Stimulated activated naive B cell treated with anti-CD40 and anti-IgM and Interleukin-4, amounts not matched to agents 10 μg/mL and 1 μg/mL and 100 μg/mL, for 72 hours (primary cell): ENCODE data around the gene INTS14.
A peak's percentile ranks its signal among the peaks of the same experiment; 100 is the strongest.
"Not testable (repeated sequence)": the region's sequence is repeated elsewhere in the genome, so short reads cannot be mapped to it uniquely, and the experiment has no call there.

Experiments used
- ATAC-seq, 2 donors: fragments of 150-1000 bp; cut with Tn5 transposase; replicated peaks; 2 replicates each; pipeline ENCODE4 v1.10.0; 2021; ENCODE audit warnings: moderate library complexity in 1 of 2
- DNase-seq: peaks from one replicate; pipeline ENCODE4 v3.0.0; 2021
- H3K27ac Mint-ChIP-seq: one replicate; pipeline ENCODE4 v1.8.0; 2022; ENCODE audit warnings: mild to moderate bottlenecking, mixed read lengths
- H3K27me3 Mint-ChIP-seq, 2 donors: one replicate each; pipeline ENCODE4 v1.8.0; 2022; ENCODE audit warnings: mixed read lengths in 2 of 2
- H3K36me3 Mint-ChIP-seq, 2 donors: one replicate each; pipeline ENCODE4 v1.8.0; 2022; ENCODE audit warnings: mixed read lengths in 2 of 2, mild to moderate bottlenecking in 1 of 2
- H3K4me1 Mint-ChIP-seq, 2 donors: one replicate each; pipeline ENCODE4 v1.8.0; 2022; ENCODE audit warnings: mixed read lengths in 2 of 2, mild to moderate bottlenecking in 1 of 2
- H3K4me3 Mint-ChIP-seq, 2 donors: one replicate each; pipeline ENCODE4 v1.8.0; 2022; ENCODE audit warnings: mild to moderate bottlenecking in 2 of 2, mixed read lengths in 2 of 2, moderate library complexity in 1 of 2
- H3K9me3 Mint-ChIP-seq, 2 donors: one replicate each; pipeline ENCODE4 v1.8.0; 2022; ENCODE audit warnings: mixed read lengths in 2 of 2, mild to moderate bottlenecking in 1 of 2

Gene INTS14

DNA sequence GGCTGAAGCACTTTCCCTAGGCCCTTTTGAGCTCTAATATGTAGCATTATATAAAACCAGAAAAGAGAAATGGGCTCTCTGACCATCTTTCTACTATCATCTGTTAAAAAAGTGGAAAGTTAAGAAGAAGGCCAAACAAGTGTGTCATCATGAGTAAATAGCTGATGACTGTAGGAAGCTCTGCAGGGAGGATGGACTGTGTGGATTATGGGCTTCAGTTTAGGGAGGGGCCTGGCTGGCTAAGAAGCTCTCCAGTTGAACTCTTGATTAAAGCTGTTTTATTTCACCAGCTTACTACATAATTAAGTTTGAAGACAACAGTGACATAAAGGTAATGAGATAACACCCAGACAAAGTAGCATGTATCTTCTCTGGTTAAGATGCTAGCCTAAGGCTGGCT, 30.6 kb downstream of the INTS14 start:
- ATAC-seq: no peak
- Mint-ChIP-seq H3K27ac (no peak overlapping the region), H3K36me3 (peaks cover 39 to 44% of the 10 kb centered on the region in 2 donors), H3K27me3 (no peaks in the 10 kb centered on the region), H3K9me3 (no peaks in the 10 kb centered on the region), H3K4me3 (no peak overlapping the region), H3K4me1 (peaks cover 8 to 25% of the 10 kb centered on the region in 2 donors)
- no peak for DNase-seq

DNA sequence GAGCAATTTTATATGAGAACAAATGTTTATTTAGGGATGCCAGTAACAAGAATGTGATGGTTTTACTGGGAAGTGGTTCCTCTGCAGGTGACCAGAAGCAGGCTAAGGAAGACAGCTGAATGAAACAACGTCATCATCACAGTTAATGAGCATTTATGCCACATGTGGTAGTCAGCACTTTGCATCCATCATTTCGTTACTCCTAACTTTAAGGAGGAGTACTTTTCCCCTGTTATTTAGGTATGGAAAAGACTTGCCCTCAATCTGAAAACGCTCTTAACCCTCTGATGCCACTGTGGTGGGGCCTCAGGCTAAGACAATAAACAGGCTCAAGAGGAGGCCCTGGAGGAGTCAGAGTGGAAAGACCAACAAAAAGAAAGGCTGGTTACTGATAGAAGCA, 31.2 kb downstream of the INTS14 start:
- Mint-ChIP-seq H3K9me3 (no peaks in the 10 kb centered on the region), H3K4me3 (no peak overlapping the region), H3K36me3 (peaks cover 39 to 44% of the 10 kb centered on the region in 2 donors), H3K4me1 (peaks cover 8 to 25% of the 10 kb centered on the region in 2 donors), H3K27ac (no peak overlapping the region), H3K27me3 (no peaks in the 10 kb centered on the region)
- ATAC-seq: no peak
- no peak for DNase-seq

DNA sequence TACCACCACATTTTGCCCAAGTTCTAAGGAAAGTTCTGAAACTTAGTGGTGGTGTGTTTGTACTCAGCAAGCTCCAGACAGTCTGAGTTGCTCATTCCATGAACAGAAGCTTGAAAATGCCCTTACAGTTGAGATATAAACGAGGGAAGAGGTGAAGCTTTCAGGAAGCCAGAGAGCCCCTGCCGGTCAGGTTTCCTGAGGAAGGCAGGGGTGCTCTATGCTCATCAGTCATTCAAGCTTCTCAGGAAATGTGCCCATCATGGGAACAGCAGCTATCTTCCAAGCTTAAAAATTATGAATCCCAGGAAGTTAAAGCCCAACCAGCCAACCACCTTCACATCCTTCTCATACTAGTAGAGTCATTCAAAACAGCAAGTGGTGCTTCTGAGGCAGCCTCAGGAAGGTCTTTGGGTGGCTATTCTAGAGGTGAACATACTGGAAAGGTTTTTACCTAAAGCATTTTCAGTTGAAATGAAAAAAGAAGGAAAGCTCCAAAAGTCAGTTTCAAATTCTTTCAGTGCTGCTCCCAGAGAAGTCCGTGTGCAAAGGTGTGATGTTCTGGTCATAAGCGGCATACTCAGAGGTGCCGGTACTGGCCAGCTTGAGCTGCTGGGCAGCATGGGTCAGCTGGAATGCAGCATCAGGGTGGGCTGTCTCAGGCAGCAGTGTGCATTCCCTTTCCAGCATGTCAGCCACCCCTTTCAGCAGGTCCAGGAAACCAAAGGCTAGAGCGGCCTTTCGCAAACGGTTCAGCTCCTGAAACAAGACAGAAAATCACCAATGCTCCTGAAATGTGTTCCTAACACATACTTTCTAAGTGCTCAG, 31.8 kb downstream of the INTS14 start:
- DNase-seq (no peak), ATAC-seq (no peak)
- H3K4me1 Mint-ChIP-seq: peaks cover 5 to 19% of the 10 kb centered on the region in 2 donors
- H3K4me3 Mint-ChIP-seq: no peak overlapping the region
- H3K9me3 Mint-ChIP-seq: no peaks in the 10 kb centered on the region
- H3K36me3 Mint-ChIP-seq: peaks cover 42 to 48% of the 10 kb centered on the region in 2 donors
- H3K27ac Mint-ChIP-seq: peak overlapping the region; percentile 25
- H3K27me3 Mint-ChIP-seq: no peaks in the 10 kb centered on the region

DNA sequence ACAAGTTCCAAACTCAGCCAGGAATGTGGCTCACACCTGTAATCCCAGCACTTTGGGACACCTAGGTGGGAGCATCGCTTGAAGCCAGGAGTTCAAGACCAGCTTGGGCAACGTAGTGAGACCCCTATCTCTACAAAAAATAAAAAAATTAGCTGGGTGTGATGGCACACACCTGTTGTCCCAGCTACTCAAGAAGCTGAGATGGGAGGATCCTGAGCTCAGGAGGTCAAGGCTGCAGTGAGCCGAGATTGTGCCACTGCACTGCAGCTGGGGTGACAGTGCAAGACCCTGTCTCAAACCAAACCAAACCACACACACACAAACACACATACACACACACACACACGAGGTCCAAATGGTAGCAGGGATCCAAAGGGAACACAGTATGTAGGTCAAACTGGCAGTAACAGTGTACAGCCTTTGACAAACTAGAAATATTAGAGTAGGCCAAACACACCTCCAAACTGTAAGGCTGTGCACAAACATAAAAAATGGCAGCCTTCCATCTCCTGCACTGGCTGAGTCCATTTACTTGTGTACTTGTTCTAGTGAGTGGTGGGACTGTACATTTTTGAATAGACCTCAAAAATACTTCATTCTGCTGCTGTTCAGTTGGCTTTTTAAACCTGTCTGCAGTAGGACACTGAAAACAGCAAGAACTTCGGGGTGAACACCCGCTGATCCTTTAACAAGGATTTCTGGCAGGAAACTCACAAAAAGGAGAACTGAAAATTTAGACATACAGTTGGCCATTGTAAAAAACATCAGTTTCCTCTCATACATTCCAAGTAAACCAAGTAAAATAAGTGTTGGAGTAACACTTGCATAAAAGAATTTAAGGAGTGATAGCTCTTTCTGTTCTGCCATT, 33.6 kb downstream of the INTS14 start:
- peak overlapping the region; percentile 14 for H3K27ac Mint-ChIP-seq
- H3K4me1 Mint-ChIP-seq: peaks cover 5 to 13% of the 10 kb centered on the region in 2 donors
- no peak overlapping the region for H3K4me3 Mint-ChIP-seq
- ATAC-seq: no peak
- DNase-seq: no peak
- H3K9me3 Mint-ChIP-seq: no peaks in the 10 kb centered on the region
- H3K36me3 Mint-ChIP-seq: peaks cover 33 to 36% of the 10 kb centered on the region in 2 donors
- H3K27me3 Mint-ChIP-seq: no peaks in the 10 kb centered on the region

DNA sequence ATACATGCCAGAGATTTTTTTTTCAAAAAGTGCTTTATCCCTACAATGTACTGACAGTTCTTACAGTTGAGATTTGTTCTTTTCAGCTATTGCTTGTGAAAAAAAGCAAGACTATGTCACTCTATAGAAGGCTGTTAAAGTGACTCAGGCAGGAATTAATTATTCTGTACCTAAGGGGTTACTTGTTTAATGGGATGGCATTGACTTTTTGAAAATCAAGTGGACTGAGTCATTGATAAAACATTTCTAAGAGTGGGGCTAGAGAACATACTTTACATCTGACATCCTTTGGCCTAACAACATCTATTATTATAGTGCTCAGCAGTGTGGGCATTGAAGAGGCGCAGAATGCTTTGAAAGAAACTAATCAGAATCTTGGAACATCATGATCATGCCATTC, 34.3 kb downstream of the INTS14 start:
- DNase-seq: no peak
- Mint-ChIP-seq H3K9me3 (no peaks in the 10 kb centered on the region), H3K36me3 (peaks cover 26 to 29% of the 10 kb centered on the region in 2 donors), H3K4me1 (peaks cover 5 to 13% of the 10 kb centered on the region in 2 donors), H3K27me3 (no peaks in the 10 kb centered on the region), H3K27ac (no peak overlapping the region), H3K4me3 (no peak overlapping the region)
- ATAC-seq: no peak

DNA sequence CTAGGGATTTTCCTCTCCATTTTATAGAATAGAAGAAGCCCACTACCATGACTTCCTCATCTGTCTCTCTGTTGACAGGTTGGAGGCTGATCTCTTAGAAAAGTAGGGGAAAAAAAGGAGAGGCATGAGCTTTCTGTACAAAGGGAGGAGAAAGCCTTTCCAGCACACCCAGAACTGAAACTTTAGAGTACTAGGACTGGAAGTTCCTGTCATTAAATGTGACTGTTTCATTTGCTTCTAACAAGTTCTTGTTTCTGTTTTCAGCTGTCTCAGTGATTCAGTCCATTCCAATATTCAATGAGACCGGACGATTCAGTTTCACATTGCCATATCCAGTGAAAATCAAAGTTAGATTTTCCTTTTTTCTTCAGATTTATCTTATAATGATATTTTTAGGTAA, 39.0 kb downstream of the INTS14 start:
- DNase-seq (no peak), ATAC-seq (no peak)
- peaks cover 0 to under 1% of the 10 kb centered on the region in 2 donors for H3K4me1 Mint-ChIP-seq
- H3K36me3 Mint-ChIP-seq: peaks cover 14 to 22% of the 10 kb centered on the region in 2 donors
- H3K27me3 Mint-ChIP-seq: no peaks in the 10 kb centered on the region
- no peak overlapping the region for H3K27ac Mint-ChIP-seq
- no peak overlapping the region for H3K4me3 Mint-ChIP-seq
- H3K9me3 Mint-ChIP-seq: no peaks in the 10 kb centered on the region

DNA sequence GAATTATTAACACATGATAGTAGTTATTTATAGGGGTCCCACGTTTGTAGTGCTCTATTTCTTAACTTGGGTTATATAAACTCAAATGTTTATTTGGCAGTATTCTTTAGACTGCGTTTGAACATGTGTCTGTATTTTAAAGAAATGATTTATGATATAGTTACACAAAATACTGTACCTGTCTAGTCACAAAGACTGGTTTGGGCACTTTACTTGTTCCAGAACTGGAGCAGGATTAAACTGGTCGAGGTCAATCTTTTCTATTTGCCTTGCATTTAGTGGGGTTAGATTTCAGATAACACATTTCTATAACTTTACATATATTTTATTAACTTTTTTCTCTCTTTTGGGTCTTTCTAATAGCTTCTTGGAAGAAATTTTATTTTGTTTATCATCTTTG, 41.2 kb downstream of the INTS14 start:
- peaks cover 26 to 38% of the 10 kb centered on the region in 2 donors for H3K36me3 Mint-ChIP-seq
- no peaks in the 10 kb centered on the region for H3K27me3 Mint-ChIP-seq
- no peak overlapping the region for H3K4me3 Mint-ChIP-seq
- no peaks in the 10 kb centered on the region for H3K4me1 Mint-ChIP-seq
- H3K9me3 Mint-ChIP-seq: peaks cover 0 to 5% of the 10 kb centered on the region in 2 donors
- DNase-seq: no peak
- ATAC-seq: no peak
- H3K27ac Mint-ChIP-seq: no peak overlapping the region

DNA sequence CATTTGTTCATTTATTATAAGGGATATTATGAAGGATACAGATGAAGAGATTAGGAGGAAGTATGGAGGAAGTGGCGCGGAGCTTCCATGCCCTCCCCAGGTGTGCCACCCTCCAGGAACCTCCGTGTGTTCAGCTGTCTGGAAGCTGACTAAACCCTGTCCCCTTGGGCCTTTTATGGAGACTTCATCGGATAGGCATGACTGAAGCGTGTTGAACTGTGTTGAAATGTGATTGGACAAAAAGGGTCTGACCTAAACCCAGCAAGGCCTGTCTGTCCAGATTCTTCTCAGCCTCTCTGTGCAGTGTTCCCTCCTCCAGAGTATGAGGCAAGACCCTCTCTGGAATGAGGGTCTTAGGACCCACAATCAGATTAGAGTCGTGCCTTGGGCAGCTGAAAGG, 49.0 kb downstream of the INTS14 start:
- Mint-ChIP-seq H3K27ac (no peak overlapping the region), H3K9me3 (peaks cover 0 to 5% of the 10 kb centered on the region in 2 donors), H3K36me3 (peaks cover 58 to 79% of the 10 kb centered on the region in 2 donors), H3K4me3 (no peak overlapping the region), H3K4me1 (no peaks in the 10 kb centered on the region), H3K27me3 (no peaks in the 10 kb centered on the region)
- DNase-seq (no peak), ATAC-seq (no peak)

DNA sequence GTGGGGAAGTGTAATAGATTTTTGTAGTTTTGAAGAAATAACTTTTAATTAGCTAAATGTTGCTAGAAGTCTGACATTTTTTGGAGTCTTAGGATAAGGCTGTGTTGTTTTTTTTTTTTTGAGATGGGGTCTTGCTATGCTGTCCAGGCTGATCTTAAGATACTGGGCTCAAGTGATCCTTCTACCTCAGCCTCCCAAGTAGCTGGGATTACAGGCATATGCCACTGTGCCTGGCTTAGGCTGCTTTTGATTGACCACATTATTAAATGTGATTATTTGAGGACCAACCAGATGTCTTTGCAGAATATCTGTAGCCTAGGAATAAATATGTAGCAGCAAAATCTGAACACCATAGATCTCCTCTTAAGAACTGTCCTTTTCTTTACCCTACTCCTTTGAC, 51.0 kb downstream of the INTS14 start:
- Mint-ChIP-seq H3K36me3 (peaks cover 54 to 75% of the 10 kb centered on the region in 2 donors), H3K4me1 (peaks cover under 1 to 2% of the 10 kb centered on the region in 2 donors), H3K9me3 (no peaks in the 10 kb centered on the region), H3K4me3 (no peak overlapping the region), H3K27ac (no peak overlapping the region), H3K27me3 (no peaks in the 10 kb centered on the region)
- ATAC-seq (no peak), DNase-seq (no peak)

DNA sequence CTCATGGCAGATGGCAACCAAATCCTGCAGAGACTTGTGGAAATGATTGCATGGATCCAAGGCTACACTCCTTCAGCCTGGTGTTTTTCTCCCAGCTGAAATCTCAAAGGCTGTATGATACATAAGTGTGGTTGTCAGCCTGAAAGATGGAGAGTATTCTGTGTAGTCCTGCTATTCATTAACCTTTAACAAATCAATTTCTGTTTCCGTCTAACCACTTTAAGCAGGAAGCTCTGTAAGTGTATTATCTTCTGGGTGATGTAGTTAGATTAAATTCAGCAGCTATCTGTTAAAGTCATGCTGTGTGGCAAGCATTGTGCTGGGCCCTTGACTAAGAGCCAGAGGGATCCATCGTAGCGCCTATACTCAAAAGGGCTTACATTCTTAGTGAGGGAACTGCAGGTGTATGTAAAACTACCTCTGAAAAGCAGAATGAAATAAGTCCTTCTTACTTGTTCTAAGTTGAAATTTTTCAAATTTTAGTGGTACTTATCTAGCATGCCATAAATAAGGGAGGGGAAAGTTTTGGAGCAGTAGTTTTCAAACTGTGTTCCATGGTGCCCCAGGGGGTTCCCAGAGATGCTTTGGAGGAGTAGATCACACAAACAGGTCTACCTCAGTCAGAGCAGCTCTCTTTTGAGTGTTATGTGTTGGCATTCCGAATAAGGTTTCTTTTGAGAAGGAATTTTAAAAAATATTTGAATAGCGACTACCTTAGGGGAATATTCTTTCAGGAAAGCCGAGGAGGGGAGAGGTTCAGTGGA, 51.8 kb downstream of the INTS14 start:
- Mint-ChIP-seq H3K4me1 (peaks cover 2 to 9% of the 10 kb centered on the region in 2 donors), H3K36me3 (peaks cover 50 to 74% of the 10 kb centered on the region in 2 donors), H3K27ac (no peak overlapping the region), H3K9me3 (no peaks in the 10 kb centered on the region), H3K27me3 (no peaks in the 10 kb centered on the region), H3K4me3 (no peak overlapping the region)
- DNase-seq: no peak
- no peak for ATAC-seq

DNA sequence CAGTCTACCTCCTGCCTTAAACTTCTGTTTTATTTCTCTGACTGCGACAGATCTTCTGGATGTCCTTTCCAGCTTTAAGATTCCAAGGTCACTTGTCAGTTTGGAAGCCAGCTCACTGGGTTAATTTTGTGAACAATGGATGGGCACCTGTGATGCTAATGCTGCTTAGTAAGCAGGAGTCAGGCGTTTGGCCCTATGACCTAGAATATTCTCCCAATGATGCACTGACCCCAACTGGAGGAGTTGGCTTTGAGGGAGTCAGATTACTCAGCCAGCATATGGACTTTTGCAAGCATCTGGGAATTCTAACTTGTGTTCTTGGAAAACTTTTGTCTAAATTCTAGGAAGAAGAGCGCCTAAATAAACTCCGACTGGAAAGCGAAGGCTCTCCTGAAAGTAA, 52.6 kb downstream of the INTS14 start:
- Mint-ChIP-seq H3K36me3 (peaks cover 49 to 74% of the 10 kb centered on the region in 2 donors), H3K4me1 (peaks cover 2 to 10% of the 10 kb centered on the region in 2 donors), H3K27me3 (no peaks in the 10 kb centered on the region), H3K27ac (no peak overlapping the region), H3K9me3 (no peaks in the 10 kb centered on the region), H3K4me3 (no peak overlapping the region)
- ATAC-seq (no peak), DNase-seq (no peak)

DNA sequence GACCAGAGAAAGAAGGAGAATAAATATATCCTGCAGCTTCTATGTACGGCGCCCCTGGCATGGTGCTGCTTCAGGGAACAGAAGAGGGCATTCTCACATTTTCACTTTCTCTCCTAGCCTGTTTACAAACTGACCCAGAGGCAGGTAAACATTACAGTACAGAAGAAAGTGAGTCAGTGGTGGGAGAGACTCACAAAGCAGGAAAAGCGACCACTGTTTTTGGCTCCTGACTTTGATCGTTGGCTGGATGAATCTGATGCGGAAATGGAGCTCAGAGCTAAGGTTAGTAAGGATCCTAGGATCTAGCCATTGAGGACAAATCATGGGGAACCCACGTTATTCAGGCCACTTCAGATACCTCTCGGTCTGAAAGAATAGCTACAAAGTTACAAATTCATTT, 54.3 kb downstream of the INTS14 start:
- Mint-ChIP-seq H3K4me3 (no peak overlapping the region), H3K27me3 (no peaks in the 10 kb centered on the region), H3K4me1 (peaks cover 2 to 10% of the 10 kb centered on the region in 2 donors), H3K9me3 (no peaks in the 10 kb centered on the region), H3K36me3 (peaks cover 43 to 64% of the 10 kb centered on the region in 2 donors), H3K27ac (no peak overlapping the region)
- ATAC-seq: no peak
- no peak for DNase-seq

DNA sequence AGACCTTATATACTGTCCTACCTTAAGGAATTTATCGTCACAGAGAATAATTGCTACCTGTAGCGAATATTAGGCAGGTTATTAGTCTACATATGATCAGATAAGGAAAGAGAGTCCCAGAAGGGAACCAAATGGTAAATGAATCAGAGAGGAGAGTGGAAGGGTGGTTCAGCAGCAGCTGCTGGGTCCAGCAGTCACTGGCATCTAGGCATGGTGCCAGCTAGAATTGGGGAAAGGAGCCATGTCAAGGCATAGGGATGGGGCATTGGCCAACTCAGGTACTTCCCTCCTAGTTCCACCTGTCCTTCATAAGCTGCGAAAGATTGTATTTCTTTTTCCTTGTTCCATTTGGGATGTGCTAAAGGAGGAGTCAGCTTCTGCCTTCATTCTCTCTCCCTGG, 57.2 kb downstream of the INTS14 start:
- ATAC-seq (no peak), DNase-seq (no peak)
- peaks cover 32 to 45% of the 10 kb centered on the region in 2 donors for H3K36me3 Mint-ChIP-seq
- H3K27ac Mint-ChIP-seq: no peak overlapping the region
- H3K4me1 Mint-ChIP-seq: peaks cover 6 to 17% of the 10 kb centered on the region in 2 donors
- H3K4me3 Mint-ChIP-seq: no peak overlapping the region
- H3K9me3 Mint-ChIP-seq: no peaks in the 10 kb centered on the region
- H3K27me3 Mint-ChIP-seq: no peaks in the 10 kb centered on the region

DNA sequence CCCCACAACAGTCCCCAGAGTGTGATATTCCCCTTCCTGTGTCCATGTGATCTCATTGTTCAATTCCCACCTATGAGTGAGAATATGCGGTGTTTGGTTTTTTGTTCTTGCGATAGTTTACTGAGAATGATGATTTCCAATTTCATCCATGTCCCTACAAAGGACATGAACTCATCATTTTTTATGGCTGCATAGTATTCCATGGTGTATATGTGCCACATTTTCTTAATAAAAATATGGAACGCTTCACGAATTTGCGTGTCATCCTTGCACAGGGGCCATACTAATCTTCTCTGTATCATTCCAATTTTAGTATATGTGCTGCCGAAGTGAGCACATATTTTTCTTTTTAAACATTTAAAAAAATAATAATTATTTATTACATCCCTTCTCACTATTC, 58.1 kb downstream of the INTS14 start:
- not testable (repeated sequence) for H3K4me3 Mint-ChIP-seq
- peaks cover 26 to 37% of the 10 kb centered on the region in 2 donors for H3K36me3 Mint-ChIP-seq

More for the DNA sequence above, 58.1 kb downstream of the INTS14 start:
- H3K9me3 Mint-ChIP-seq, H3K27me3 Mint-ChIP-seq, H3K27ac Mint-ChIP-seq, DNase-seq, ATAC-seq: not testable (repeated sequence)
- peaks cover 7 to 17% of the 10 kb centered on the region in 2 donors for H3K4me1 Mint-ChIP-seq
